HepG2 (cell line): ENCODE measurements around the gene THOP1. TPM values are rescaled to one million over a fixed set of nuclear protein-coding genes. Genes with fewer than 3 reads are reported as not detected.

Source experiments
- ATAC-seq: fragments of 200-7000 bp; cut with Tn5 transposase; 3 replicates; pipeline ENCODE4 v1.9.1; 2020; ENCODE audit warnings: mild to moderate bottlenecking, moderate library complexity
- BruUV-seq: library from RNA; stranded (reverse); fragments of 400-500 nt; replicated peaks from 2 replicates; lab custom pipeline; 2021; lab: Mats Ljungman, UMichigan
- CTCF ChIA-PET: fragments of 300-600 bp; formaldehyde crosslinking; extraction: SDS; loops from one replicate; lab custom pipeline; 2021; ENCODE audit warnings: low total read pairs, inconsistent platforms, low intra/inter-chr PET ratio; lab: Yijun Ruan, JAX
- POLR2A ChIA-PET: fragments of 350-600 bp; sonication (Branson Sonifier 250); formaldehyde crosslinking; loops from one replicate; lab custom pipeline; 2020; ENCODE audit warnings: antibody characterized with exemption, inconsistent platforms; lab: Yijun Ruan, JAX
- DNase-seq: peaks from one replicate; pipeline ENCODE4 v3.0.0-alpha.2; 2015; ENCODE audit warnings: low spot score
- FAIRE-seq: peaks from 3 replicates; lab custom pipeline; 2011; peaks lifted over from hg19 to GRCh38; lab: Jason Lieb, UNC
- H2AFZ ChIP-seq: one replicate; pipeline ENCODE4 v1.6.1; 2011; ENCODE audit warnings: low read length, inconsistent platforms
- H3K27ac ChIP-seq: fragments of 300-600 bp; 3 replicates; pipeline ENCODE4 v1.8.0; 2011; ENCODE audit warnings: mixed run types, mild to moderate bottlenecking, mixed read lengths, low read length, inconsistent platforms; ENCODE audit not compliant: insufficient read depth; ENCODE audit errors: extremely low read length
- H3K27me3 ChIP-seq, 2 experiments: fragments of 200-600 bp in 1 of 2; 2 replicates in 1 of 2; 3 replicates in 1 of 2; pipeline versions ENCODE4 v1.6.0 to v1.8.0; 2011; ENCODE audit warnings: low read length in 2 of 2, mild to moderate bottlenecking in 2 of 2, moderate library complexity in 2 of 2, inconsistent platforms in 1 of 2; ENCODE audit not compliant: insufficient read depth in 2 of 2, control insufficient read depth in 1 of 2
- H3K36me3 ChIP-seq, 2 experiments: fragments of 200-600 bp in 1 of 2; replicated peaks in 1 of 2; 2 replicates in 1 of 2; 3 replicates in 1 of 2; pipeline versions ENCODE4 v1.5.1 to v1.8.0; 2011; ENCODE audit warnings: low read length in 2 of 2, inconsistent platforms in 1 of 2; ENCODE audit not compliant: insufficient read depth in 2 of 2, control insufficient read depth in 1 of 2
- H3K4me1 ChIP-seq: 2 replicates; pipeline ENCODE4 v1.5.1; 2012; ENCODE audit warnings: low read length, inconsistent platforms; ENCODE audit not compliant: insufficient read depth
- H3K4me2 ChIP-seq: 2 replicates; pipeline ENCODE4 v1.6.0; 2011; ENCODE audit warnings: low read depth, low read length, inconsistent platforms
- H3K4me3 ChIP-seq, 3 experiments: fragments of 200-600 bp in 1 of 3; sonication (generic), shearing (Covaris generic) in 1 of 3; replicated peaks in 1 of 3; 2 replicates each; pipeline ENCODE4 v1.5.1; 2011 to 2016; ENCODE audit warnings: low read length in 3 of 3, inconsistent platforms in 2 of 3, low read depth in 2 of 3, mild to moderate bottlenecking in 2 of 3, control low read depth in 1 of 3, mixed read lengths in 1 of 3; ENCODE audit not compliant: insufficient read depth in 1 of 3
- H3K79me2 ChIP-seq: one replicate; pipeline ENCODE4 v1.6.1; 2011; ENCODE audit warnings: low read length, inconsistent platforms; ENCODE audit not compliant: insufficient read depth
- H3K9ac ChIP-seq: 2 replicates; pipeline ENCODE4 v1.6.0; 2011; ENCODE audit warnings: mild to moderate bottlenecking, low read depth, low read length, inconsistent platforms; ENCODE audit not compliant: insufficient read depth
- H3K9me3 ChIP-seq: 2 replicates; pipeline ENCODE4 v1.5.1; 2012; ENCODE audit warnings: mild to moderate bottlenecking, low read length
- H4K20me1 ChIP-seq: 2 replicates; pipeline ENCODE4 v1.6.0; 2011; ENCODE audit warnings: inconsistent platforms, mild to moderate bottlenecking, low read length, moderate library complexity; ENCODE audit not compliant: insufficient read depth
- AGO2 ChIP-seq: fragments of 200-400 bp; formaldehyde crosslinking; optimal IDR thresholded peaks from 2 replicates; pipeline ENCODE3; 2017; ENCODE audit warnings: mild to moderate bottlenecking, low read depth, low read length, moderate library complexity
- NFIC ChIP-seq: IDR thresholded peaks from 2 replicates; pipeline ENCODE4 v1.6.1; 2012; ENCODE audit warnings: mild to moderate bottlenecking, low read length, inconsistent platforms
- ZNF768 ChIP-seq: sonication (generic); formaldehyde crosslinking; IDR thresholded peaks from 2 replicates; pipeline ENCODE4 v1.4.0; 2020; ENCODE audit warnings: missing genetic modification reagents
- WGBS: methylation state at CpG from one replicate; pipeline ENCODE4 v1.1.6; 2017; ENCODE audit warnings: low lambda C conversion rate; 5-methylcytosine and 5-hydroxymethylcytosine counted together
- in situ Hi-C: cut with HindIII; loops from 2 replicates; pipeline ENCODE4 v1.10.0; 2017; ENCODE audit warnings: low pct_unique_long_range_greater_than_20kb; ENCODE audit not compliant: extremely low pct_ligation_motif_present
- intact Hi-C: fragments of 100-400 bp; cut with micrococcal nuclease; formaldehyde crosslinking; loops from one replicate; pipeline ENCODE4 v1.10.0; 2022; ENCODE audit not compliant: unreplicated experiment
- polyA plus RNA-seq, 8 experiments: library from polyadenylated mRNA; depleted of rRNA in 3 of 8; stranded (reverse) in 7 of 8; unstranded in 1 of 8; fragments of >200 nt; fragmentation: Illumina TruSeq in 4 of 8; extraction: Trizol in 4 of 8; gene quantifications; 2 replicates each; pipeline versions ENCODE4 v1.2.1 to v1.2.3, GENCODE V29; 2011 to 2016; ENCODE audit warnings: low read depth in 4 of 8, missing spikeins in 1 of 8, mixed read lengths in 1 of 8; ENCODE audit not compliant: insufficient read depth in 1 of 8
- total RNA-seq, 5 experiments: library from RNA; depleted of rRNA; stranded (reverse); fragments of >200 nt; fragmentation: Illumina TruSeq; extraction: Trizol; gene quantifications; 2 replicates each; pipeline ENCODE4 v1.2.3, GENCODE V29; 2016; ENCODE audit warnings: low read depth in 1 of 5
- TF ChIP-seq, protein P1 (sequence below): sonication (generic); formaldehyde crosslinking; IDR thresholded peaks from 2 replicates; pipeline ENCODE4 v1.4.0; 2020; ENCODE audit warnings: missing genetic modification reagents, mild to moderate bottlenecking, borderline replicate concordance
- TF ChIP-seq, protein P2 (sequence below): sonication (generic); formaldehyde crosslinking; IDR thresholded peaks from 2 replicates; pipeline ENCODE4 v1.5.1; 2020; ENCODE audit warnings: mild to moderate bottlenecking, missing genetic modification reagents, moderate library complexity

Gene THOP1
- total and polyA plus RNA-seq, 2 of the 13 experiments (the other 11 are each of a cell fraction or from before 2014, with no cell fraction given): 74.4 to 116 TPM

DNA sequence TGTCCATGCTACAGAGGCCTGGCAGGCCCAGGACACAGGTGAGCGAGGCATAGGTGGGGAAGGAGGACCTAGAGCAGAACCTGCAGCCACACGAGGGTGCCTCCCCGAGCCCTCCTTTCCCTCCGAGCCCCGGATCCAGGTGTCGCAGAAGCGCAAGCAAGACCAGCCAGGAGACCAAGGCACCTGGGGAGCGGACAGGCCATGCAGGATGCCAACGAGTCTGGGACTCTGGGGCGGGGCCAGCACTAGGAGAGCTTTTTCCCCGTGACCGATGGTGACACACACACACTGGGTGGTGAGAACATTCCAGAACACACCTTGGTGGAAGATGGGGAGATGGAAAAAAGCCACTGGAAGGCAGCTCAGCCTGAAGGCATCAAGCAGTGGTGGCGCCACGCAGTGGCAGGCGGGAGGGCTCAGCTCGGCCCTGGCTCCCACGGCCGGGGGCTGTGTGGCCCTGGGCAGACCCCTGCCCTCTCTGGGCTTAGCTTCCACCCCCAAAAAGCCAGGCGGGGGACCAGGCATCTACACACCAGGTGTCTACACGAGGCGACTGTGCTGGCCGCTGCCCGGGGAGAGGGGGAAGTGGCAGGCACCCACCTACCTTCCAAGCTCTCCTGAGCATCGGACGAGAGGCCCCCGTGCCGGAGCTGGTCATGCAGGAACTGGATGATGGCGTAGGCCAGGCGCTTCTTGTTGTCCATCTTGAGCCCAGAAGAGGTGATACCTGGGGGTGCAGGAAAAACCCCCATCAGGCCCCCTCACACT is 16.8 kb upstream of the THOP1 start:
- peaks cover 38% of the 10 kb centered on the region for H3K79me2 ChIP-seq
- TF ChIP-seq NFIC: no peak
- TF ChIP-seq, protein P1, sequence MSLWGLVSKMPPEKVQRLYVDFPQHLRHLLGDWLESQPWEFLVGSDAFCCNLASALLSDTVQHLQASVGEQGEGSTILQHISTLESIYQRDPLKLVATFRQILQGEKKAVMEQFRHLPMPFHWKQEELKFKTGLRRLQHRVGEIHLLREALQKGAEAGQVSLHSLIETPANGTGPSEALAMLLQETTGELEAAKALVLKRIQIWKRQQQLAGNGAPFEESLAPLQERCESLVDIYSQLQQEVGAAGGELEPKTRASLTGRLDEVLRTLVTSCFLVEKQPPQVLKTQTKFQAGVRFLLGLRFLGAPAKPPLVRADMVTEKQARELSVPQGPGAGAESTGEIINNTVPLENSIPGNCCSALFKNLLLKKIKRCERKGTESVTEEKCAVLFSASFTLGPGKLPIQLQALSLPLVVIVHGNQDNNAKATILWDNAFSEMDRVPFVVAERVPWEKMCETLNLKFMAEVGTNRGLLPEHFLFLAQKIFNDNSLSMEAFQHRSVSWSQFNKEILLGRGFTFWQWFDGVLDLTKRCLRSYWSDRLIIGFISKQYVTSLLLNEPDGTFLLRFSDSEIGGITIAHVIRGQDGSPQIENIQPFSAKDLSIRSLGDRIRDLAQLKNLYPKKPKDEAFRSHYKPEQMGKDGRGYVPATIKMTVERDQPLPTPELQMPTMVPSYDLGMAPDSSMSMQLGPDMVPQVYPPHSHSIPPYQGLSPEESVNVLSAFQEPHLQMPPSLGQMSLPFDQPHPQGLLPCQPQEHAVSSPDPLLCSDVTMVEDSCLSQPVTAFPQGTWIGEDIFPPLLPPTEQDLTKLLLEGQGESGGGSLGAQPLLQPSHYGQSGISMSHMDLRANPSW (CRISPR knock-in tag): no peak
- TF ChIP-seq AGO2: peak; percentile 34
- TF ChIP-seq ZNF768: peak; percentile 94
- TF ChIP-seq, protein P2, sequence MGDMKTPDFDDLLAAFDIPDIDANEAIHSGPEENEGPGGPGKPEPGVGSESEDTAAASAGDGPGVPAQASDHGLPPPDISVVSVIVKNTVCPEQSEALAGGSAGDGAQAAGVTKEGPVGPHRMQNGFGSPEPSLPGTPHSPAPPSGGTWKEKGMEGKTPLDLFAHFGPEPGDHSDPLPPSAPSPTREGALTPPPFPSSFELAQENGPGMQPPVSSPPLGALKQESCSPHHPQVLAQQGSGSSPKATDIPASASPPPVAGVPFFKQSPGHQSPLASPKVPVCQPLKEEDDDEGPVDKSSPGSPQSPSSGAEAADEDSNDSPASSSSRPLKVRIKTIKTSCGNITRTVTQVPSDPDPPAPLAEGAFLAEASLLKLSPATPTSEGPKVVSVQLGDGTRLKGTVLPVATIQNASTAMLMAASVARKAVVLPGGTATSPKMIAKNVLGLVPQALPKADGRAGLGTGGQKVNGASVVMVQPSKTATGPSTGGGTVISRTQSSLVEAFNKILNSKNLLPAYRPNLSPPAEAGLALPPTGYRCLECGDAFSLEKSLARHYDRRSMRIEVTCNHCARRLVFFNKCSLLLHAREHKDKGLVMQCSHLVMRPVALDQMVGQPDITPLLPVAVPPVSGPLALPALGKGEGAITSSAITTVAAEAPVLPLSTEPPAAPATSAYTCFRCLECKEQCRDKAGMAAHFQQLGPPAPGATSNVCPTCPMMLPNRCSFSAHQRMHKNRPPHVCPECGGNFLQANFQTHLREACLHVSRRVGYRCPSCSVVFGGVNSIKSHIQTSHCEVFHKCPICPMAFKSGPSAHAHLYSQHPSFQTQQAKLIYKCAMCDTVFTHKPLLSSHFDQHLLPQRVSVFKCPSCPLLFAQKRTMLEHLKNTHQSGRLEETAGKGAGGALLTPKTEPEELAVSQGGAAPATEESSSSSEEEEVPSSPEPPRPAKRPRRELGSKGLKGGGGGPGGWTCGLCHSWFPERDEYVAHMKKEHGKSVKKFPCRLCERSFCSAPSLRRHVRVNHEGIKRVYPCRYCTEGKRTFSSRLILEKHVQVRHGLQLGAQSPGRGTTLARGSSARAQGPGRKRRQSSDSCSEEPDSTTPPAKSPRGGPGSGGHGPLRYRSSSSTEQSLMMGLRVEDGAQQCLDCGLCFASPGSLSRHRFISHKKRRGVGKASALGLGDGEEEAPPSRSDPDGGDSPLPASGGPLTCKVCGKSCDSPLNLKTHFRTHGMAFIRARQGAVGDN (CRISPR knock-in tag): peak; percentile 6; the same call in 1 of the 2 replicates
- no peak overlapping the region for H2AFZ ChIP-seq
- WGBS: 97% methylated on average over 24 of the region's 29 CpGs
- peaks cover 21 to 52% of the 10 kb centered on the region in 2 experiments; a peak in 4 of 5 replicates for H3K36me3 ChIP-seq
- POLR2A ChIA-PET: no interaction called here
- in situ Hi-C loops (no loop called here), intact Hi-C loops (no loop called here)
- H3K27me3 ChIP-seq: no peaks in the 10 kb centered on the region
- no peaks in the 10 kb centered on the region for H3K9me3 ChIP-seq
- ATAC-seq: no peak; the same call in 2 of the 3 replicates
- CTCF ChIA-PET: no interaction called here
- BruUV-seq: no TSS peak
- H3K9ac ChIP-seq: no peak overlapping the region
- no peak overlapping the region for H3K27ac ChIP-seq
- no peak for FAIRE-seq
- DNase-seq: no peak
- no peak overlapping the region for H3K4me3 ChIP-seq
- H3K4me1 ChIP-seq: no peaks in the 10 kb centered on the region
- no peak overlapping the region for H3K4me2 ChIP-seq
- peaks cover 19% of the 10 kb centered on the region; the same call in 1 of the 2 replicates for H4K20me1 ChIP-seq
